PFSK-1 (cell line): ENCODE measurements around the gene SPEF2.

Experiments
- FOXP2 ChIP-seq: optimal IDR thresholded peaks from 2 replicates; pipeline ENCODE3; 2011; ENCODE audit warnings: borderline replicate concordance, control low read depth, inconsistent platforms; ENCODE audit not compliant: insufficient read depth; ENCODE audit errors: extremely low read length, extremely low read depth
- POLR2AphosphoS5 ChIP-seq: IDR thresholded peaks from 2 replicates; pipeline ENCODE4 v1.6.1; 2012; ENCODE audit warnings: low read depth, mild to moderate bottlenecking, control low read depth, low read length, moderate library complexity
- SIN3A ChIP-seq: IDR thresholded peaks from 2 replicates; pipeline ENCODE4 v1.6.1; 2012; ENCODE audit warnings: mild to moderate bottlenecking, low read length, moderate library complexity, borderline replicate concordance; ENCODE audit not compliant: insufficient read depth
- TAF1 ChIP-seq: IDR thresholded peaks from 2 replicates; pipeline ENCODE4 v1.6.1; 2012; ENCODE audit warnings: low read length, control low read depth, borderline replicate concordance; ENCODE audit not compliant: insufficient read depth
- TF ChIP-seq, protein P1 (sequence below), 2 experiments: IDR thresholded peaks; 2 replicates each; pipeline versions ENCODE4 v1.6.1 to v1.8.0; 2011 to 2012; ENCODE audit warnings: low read depth in 2 of 2, low read length in 2 of 2, control low read depth in 1 of 2, inconsistent platforms in 1 of 2, mild to moderate bottlenecking in 1 of 2, moderate library complexity in 1 of 2; ENCODE audit not compliant: insufficient read depth in 1 of 2

GRCh38 chr5:35804841-35805240 lies 187.2 kb downstream of the SPEF2 start:
- TF ChIP-seq, protein P1, sequence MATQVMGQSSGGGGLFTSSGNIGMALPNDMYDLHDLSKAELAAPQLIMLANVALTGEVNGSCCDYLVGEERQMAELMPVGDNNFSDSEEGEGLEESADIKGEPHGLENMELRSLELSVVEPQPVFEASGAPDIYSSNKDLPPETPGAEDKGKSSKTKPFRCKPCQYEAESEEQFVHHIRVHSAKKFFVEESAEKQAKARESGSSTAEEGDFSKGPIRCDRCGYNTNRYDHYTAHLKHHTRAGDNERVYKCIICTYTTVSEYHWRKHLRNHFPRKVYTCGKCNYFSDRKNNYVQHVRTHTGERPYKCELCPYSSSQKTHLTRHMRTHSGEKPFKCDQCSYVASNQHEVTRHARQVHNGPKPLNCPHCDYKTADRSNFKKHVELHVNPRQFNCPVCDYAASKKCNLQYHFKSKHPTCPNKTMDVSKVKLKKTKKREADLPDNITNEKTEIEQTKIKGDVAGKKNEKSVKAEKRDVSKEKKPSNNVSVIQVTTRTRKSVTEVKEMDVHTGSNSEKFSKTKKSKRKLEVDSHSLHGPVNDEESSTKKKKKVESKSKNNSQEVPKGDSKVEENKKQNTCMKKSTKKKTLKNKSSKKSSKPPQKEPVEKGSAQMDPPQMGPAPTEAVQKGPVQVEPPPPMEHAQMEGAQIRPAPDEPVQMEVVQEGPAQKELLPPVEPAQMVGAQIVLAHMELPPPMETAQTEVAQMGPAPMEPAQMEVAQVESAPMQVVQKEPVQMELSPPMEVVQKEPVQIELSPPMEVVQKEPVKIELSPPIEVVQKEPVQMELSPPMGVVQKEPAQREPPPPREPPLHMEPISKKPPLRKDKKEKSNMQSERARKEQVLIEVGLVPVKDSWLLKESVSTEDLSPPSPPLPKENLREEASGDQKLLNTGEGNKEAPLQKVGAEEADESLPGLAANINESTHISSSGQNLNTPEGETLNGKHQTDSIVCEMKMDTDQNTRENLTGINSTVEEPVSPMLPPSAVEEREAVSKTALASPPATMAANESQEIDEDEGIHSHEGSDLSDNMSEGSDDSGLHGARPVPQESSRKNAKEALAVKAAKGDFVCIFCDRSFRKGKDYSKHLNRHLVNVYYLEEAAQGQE (IDR thresholded peaks at IDR 0.05; ENCODE audit: insufficient read depth in 1 of 2, low read depth in 2 of 2, low read length in 2 of 2): no peak
- TF ChIP-seq POLR2AphosphoS5: no peak
- no peak for TF ChIP-seq SIN3A
- no peak for TF ChIP-seq TAF1
- no peak for TF ChIP-seq FOXP2
